Measurements from ENCODE around the gene CNNM1.

Gene CNNM1

DNA sequence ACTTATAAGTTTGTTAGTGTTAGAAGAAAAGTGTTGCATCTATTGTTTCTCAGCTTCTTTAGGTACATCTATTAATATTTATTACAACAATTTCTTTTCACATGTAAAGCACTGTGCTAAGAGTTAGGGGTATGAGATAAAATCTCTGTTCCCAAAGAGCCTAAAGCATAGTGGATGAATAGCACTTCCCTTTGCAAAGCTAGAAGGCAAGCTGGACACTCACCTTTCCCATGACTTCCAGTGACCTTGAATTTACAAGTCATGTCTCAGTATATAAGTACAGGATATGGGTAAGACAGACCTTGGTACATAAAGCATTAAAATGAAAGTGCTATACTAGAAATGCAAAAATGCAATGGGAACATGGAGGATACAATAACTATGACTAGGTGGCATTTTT, 8.7 kb downstream of the CNNM1 start:
- no peak for DNase-seq

GRCh38 chr10:99339077-99339476, 9.9 kb downstream of the CNNM1 start:
- no peak for DNase-seq

- no peak for DNase-seq
Measured at GRCh38 chr10:99339563-99340047, 10.4 kb downstream of the CNNM1 start.

DNA sequence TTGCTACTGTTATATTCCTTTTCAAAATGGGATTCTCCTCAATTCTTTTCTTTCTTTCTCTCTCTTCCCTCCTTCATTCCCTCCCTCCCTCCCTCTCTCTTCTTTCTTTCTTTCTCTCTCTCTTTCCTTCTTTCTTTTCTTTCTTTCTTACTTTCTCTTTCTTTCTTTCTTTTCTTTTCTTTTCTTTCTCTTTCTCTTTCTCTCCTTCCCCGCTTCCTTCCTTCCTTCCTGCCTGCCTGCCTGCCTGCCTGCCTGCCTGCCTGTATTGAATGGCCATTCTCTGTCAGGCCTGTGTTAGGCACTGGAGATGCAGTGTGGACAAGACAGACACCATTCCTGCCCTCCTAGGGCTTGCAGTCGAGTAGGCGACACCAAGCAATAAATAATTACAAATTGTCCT, 11.5 kb downstream of the CNNM1 start:
- DNase-seq: no peak

DNA sequence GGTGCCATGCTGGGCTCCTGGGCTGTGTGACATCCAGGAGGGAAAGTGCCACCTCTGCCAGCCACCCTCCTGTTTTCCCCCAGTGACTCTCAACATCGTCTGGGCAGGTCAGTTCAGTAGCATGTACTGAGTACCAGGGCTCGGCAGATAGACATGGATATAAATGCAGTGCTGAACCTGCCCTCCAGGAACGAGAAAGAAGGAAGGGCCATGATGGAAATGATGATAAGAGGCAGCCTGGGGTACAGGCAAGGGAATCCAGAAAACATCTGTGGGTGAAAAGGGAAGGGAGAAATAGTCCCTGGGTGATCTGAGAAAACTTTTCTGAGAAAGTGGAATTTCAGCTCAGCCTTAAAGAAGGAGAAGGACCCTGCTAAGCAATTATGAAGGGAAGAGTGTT, 12.1 kb downstream of the CNNM1 start:
- DNase-seq: no peak

- DNase-seq: no peak
Measured at GRCh38 chr10:99341860-99342490, 12.8 kb downstream of the CNNM1 start.

DNA sequence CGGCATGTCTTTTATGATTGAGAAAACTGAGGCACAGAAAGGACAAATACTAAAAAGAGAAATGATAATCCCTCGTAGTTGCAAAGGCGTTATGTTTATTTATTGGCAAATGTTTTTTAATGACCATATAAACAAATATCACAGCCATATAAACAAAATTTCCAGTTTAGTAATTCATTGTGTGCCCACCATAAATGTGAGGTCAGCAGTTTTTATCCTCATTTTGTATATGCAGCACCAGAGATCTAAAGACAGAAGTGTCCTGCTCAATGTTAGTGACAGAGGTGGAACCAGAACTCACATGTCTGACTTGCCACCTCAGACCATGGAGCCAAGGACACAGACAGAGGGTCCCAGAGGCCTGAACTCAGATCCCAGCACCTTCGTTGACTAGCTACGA, 14.1 kb downstream of the CNNM1 start:
- DNase-seq: no peak

DNA sequence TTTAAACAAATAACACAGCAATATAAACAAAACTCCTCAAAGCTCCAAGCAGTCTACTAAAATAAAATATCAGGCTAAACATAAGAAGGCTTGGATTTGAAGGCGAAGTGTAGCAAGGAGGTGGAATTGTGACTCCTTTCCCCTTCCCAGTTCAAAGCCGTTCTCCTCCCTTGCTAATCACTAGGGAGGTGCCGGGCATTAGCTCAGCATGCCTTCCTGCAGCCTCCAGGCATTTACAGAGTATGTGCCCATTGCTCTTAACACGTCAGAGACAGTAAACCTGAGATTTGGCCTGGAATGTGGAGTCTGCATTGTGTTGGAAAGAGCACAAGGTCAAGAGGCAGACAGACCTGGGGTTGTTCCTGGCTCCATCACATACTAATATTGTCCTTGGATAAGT, 15.6 kb downstream of the CNNM1 start:
- DNase-seq: no peak

DNA sequence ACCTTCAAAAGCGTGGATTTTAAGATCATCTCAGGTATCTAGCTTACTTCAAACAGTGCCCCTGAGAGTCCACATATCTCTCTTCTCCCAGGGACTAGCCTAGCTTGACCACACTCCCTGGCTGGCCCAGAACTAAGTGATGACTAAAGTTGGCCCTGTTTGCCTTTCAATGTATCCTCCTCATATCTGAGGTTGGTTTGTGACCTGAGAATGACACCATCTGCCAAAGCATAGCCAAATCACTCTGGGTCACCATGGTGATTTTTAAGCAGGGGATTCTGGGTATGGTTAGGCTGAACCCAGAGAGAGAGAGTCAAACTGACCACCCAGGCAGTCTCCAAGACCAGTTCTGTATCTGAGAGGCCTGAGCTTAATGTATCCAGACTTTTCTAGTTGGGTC, 16.2 kb downstream of the CNNM1 start:
- DNase-seq: no peak

DNA sequence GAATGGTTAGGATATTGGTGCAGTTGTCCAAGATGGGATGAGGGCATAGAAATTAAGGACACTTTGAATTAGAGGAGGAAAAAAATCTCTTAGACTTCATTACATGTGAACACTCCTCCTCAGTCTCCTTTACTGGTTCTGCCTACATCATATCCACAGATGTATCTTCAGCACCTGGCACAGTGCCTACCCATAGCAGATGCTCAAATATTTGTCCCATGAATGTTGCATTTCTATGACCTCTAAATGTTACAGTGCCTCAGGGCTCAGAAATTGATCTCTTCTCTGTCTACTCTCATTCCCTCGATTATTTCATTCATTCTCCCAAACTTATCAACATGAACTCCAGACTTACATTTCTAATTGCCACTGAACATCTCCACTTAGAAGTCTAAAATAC, 17.1 kb downstream of the CNNM1 start:
- DNase-seq: no peak

GRCh38 chr10:99347672-99348071, 18.5 kb downstream of the CNNM1 start:
- no peak for DNase-seq

GRCh38 chr10:99353182-99353581, 24.0 kb downstream of the CNNM1 start:
- no peak for DNase-seq

- DNase-seq: no peak
Measured at GRCh38 chr10:99357691-99358090, 28.5 kb downstream of the CNNM1 start.

DNA sequence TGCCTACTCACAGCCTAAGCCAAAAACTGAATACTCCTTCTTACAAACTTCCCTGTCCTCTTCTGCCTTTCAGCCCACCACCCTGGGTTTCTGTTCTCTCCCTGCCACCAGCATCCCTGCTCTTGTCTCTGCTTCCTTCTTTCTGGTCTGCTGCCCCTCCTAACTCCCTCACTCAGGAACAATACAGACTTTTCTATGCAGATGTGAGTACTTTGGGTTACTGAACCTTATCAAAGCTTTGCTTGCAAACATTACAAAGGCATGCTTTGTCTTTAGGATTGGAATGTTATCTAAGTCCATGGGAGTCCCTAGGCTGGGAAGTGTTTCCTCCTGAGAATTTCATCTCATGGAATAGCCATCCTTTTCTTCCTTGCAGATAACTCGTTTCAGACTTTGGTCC, 28.9 kb downstream of the CNNM1 start:
- DNase-seq: no peak

DNA sequence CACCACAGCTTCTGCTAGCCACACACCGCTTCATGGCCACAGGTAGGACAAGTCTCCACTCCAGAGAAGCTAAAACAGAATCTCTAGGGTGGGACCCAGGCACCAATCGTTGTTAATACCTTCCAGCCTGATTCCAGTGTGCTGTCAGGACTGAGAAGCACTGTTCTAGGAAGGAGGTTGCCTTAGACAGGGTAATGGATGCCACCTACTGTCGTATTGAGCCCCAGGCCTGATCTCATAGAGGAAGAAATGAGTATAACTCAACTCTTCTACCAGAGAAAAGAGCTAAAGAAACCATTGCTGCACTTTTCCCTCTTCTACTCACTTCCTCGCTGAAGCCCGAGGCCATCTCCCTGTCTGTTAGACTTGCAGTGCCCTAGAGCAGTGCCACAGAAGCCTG, 31.8 kb downstream of the CNNM1 start:
- DNase-seq: no peak

- no peak for DNase-seq
Measured at GRCh38 chr10:99364125-99364524, 35.0 kb downstream of the CNNM1 start.

GRCh38 chr10:99365311-99365710, 36.2 kb downstream of the CNNM1 start:
- no peak for DNase-seq

DNA sequence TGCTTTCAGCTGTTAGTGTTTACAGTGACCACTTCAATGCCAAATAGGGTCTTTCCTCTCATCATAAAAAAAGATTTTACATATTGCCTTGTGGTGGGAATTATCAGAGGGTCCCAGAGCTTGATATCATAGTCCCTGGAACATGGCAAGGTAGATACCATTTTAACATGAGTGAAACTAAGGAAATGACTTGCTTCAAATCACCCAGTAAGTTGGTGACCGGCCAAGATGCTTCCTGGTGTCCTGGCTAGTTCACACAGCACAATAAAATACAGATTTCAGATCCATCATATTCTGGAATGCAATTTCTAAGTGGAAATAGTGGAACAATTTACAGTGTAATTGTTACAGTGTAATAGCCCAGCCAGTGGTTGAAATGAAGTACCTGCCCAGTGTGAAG, 36.6 kb downstream of the CNNM1 start:
- no peak for DNase-seq

- DNase-seq: no peak
Measured at GRCh38 chr10:99366666-99367065, 37.5 kb downstream of the CNNM1 start.

DNA sequence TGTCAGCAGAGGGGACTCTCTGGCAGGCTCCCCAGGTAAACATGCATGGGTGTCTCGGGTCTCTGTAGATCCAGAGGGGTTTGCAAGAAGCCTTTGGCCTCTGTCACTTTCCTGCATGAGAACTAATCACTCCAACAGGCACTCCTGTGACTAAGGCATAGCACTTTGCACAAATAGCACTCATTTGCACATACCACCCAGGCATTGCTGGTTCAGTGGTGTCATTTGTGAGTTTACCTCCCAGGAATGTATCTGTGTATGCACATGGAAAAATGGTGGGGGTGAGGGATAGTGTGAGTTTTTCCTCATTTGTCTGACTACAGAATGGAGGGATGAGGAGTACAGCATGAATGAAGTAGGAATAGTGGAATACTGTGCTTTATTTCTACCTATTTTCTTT, 39.5 kb downstream of the CNNM1 start:
- no peak for DNase-seq

DNA sequence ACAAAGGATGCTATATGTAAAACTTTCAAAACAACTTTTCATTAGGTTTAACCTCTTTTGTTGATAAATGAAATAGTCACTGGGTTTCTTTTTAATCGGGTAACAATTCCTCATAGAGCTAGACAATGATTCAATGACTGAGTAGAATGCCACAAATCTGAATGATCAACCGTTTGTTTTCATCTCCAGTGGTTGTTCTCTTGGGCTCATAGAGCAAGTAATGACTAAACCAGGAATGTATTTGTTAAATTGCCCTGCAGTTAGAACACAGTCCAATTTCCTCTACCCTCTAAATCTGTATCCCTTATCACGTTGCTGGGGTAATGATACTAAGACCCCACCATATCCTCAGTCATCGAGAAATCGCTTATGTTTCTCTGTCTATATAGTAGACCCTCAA, 40.0 kb downstream of the CNNM1 start:
- DNase-seq: no peak

DNA sequence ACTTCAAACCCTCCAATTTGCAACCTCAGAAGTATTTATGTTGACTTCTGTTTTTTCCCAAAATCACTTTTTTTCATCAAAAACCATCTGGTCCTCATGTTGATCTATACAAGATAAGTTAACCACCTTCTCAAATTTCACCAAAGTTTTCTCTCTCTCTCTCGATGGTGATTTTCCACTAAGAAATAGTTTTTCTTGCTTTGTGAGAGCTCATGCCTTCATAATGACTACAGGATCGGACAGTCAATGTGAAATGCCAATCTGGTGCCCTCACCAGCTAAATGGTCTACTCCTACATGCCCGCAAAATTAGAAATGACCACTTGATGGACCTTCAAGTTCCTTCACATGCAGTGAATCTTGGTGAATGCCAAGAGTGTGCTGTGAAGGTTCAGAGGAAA, 40.4 kb downstream of the CNNM1 start:
- DNase-seq: no peak

DNA sequence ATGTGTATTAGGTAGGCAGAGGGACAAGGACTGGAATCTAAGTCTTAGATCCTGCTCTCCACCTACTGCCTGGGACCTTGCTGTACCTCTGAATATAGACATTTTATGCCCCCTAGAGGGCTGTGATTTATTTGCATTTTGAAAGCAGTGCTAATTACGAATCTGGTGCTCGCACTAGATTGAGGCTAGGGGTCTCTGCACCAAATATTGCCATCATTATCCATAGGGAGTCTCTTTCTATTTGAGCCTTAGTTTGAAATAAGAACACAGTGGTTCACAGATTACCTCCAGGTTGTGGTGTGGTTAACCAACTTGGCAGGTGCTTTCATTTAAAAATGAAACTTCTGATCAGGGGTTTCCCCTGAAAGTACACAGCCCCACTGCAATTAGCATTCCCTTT, 41.8 kb downstream of the CNNM1 start:
- DNase-seq: no peak

DNA sequence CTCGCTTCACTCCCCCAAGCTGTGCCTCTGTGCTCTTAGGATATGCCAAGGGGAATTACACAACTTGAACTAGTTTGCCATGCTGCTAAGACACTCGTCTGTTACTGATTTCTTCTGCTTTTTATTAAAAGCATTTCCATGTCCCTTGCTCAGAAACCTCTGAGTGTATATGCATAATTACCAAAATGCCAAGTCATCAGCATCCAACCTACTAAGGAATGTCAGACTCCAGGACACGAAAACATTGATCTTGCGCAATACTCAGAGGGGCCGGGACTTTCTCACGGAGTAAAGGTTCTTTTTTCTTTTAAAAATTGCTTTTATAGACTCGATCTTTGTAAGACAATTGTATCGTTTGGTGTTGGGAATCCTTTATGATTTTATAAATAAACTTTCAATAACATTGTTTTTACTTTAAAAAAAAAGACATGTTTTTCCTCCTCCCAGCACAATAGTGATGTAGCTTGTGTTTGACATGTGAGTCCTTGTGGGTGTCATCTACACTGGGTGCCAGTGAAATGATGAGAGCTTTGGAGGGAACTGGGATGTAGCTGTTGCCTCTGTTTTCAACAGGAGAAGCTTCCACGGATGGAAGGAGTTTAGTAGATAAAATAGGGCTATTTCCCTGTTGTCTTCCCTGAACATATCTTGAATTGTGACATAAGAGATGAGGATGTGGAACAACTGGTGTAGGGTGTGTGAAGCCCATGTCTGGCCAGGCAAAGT, 43.6 kb downstream of the CNNM1 start:
- DNase-seq: no peak

DNA sequence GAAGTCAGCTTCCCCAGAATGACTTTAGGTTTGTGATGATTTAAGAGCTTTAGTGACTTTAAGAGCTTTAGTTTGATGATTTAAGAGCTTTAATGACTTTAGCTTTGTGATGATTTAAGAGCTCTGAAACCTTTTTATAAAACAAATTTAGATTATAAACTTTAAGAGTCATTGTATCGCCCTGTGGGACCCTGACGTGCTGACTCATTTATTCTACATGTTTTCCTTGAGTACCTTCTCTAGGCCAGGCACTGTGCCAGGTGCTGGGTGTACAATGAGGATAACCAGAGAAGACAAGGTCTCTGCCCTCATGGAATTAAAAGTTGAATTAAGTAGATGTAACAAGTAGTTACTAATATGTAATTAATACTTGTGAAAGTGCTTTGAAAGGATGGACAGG, 45.4 kb downstream of the CNNM1 start:
- DNase-seq: no peak
